ENCODE measurements around the gene STX10. TPM values are rescaled to one million over a fixed set of nuclear protein-coding genes. Genes with fewer than 3 reads are reported as not detected.

STX10 gene
- total and polyA plus RNA-seq, 9 of the 15 experiments (the other 6 are each of a cell fraction or from before 2014, with no cell fraction given): 0.51 to 66.3 (median 31.0) TPM

DNA sequence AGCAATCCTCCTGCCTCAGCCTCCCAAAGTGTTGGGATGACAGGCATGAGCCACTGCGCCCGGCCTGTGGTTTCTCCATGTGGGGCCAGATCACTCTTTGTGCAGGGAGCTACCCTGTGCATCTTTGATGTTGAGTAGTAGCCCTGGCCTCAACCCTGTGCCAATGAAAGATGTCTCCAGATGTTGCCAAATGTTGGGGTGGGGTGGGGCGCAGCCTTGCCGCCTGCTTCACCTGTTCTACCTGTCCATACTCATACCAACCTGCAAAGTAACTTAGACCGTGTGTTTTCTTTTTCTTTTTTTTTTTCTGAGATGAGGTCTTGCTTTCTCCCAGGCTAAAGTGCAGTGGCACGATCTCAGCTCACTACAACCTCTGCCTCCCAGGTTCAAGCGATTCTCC is 21.0 kb upstream of the STX10 start:
- no peaks in the 10 kb centered on the region for H3K9me1 ChIP-seq (ENCODE audit: control insufficient read depth, insufficient read depth, low read length)
- in situ Hi-C loops (cut with MboI) (no loop called here), intact Hi-C loops (cut with micrococcal nuclease) (no loop called here)
- BruUV-seq (replicated peaks): no TSS peak
- FAIRE-seq: no peak
- TF ChIP-seq RFX7 (CRISPR knock-in tag; IDR thresholded peaks at IDR 0.05) (no peak), BRF1 (IDR thresholded peaks at IDR 0.05; ENCODE audit: borderline replicate concordance, extremely low read depth, insufficient read length) (no peak), IRF2 (CRISPR knock-in tag; IDR thresholded peaks at IDR 0.05) (no peak), MAFK (IDR thresholded peaks at IDR 0.05; ENCODE audit: low read length) (no peak), ZNF77 (CRISPR knock-in tag; IDR thresholded peaks at IDR 0.05) (no peak), TCF7 (IDR thresholded peaks at IDR 0.05; ENCODE audit: borderline replicate concordance) (no peak), ADNP (tag; IDR thresholded peaks at IDR 0.05) (no peak), CCNT2 (IDR thresholded peaks at IDR 0.05; ENCODE audit: borderline replicate concordance, extremely low read depth, insufficient read length, low read depth, low read length) (no peak), ZC3H11A (IDR thresholded peaks at IDR 0.05; ENCODE audit: low read depth, low read length) (no peak), WHSC1 (IDR thresholded peaks at IDR 0.05; ENCODE audit: low read length) (no peak), SETDB1 (IDR thresholded peaks at IDR 0.05; ENCODE audit: low read length) (no peak), NR2C1 (IDR thresholded peaks at IDR 0.05) (no peak), NR2C1 (tag; IDR thresholded peaks at IDR 0.05) (no peak), THRAP3 (IDR thresholded peaks at IDR 0.05; ENCODE audit: borderline replicate concordance) (no peak), RCOR1 (IDR thresholded peaks at IDR 0.05; ENCODE audit: borderline replicate concordance in 1 of 2, low read depth in 2 of 2, low read length in 2 of 2) (no peak), ZFPM2 (CRISPR knock-in tag; IDR thresholded peaks at IDR 0.05) (no peak), SRSF7 (optimal IDR thresholded peaks at IDR 0.05; ENCODE audit: low read depth, low read length) (no peak)
- TF ChIP-seq, protein P1, sequence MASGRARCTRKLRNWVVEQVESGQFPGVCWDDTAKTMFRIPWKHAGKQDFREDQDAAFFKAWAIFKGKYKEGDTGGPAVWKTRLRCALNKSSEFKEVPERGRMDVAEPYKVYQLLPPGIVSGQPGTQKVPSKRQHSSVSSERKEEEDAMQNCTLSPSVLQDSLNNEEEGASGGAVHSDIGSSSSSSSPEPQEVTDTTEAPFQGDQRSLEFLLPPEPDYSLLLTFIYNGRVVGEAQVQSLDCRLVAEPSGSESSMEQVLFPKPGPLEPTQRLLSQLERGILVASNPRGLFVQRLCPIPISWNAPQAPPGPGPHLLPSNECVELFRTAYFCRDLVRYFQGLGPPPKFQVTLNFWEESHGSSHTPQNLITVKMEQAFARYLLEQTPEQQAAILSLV (tag; IDR thresholded peaks at IDR 0.05): no peak
- TF ChIP-seq, protein P2, sequence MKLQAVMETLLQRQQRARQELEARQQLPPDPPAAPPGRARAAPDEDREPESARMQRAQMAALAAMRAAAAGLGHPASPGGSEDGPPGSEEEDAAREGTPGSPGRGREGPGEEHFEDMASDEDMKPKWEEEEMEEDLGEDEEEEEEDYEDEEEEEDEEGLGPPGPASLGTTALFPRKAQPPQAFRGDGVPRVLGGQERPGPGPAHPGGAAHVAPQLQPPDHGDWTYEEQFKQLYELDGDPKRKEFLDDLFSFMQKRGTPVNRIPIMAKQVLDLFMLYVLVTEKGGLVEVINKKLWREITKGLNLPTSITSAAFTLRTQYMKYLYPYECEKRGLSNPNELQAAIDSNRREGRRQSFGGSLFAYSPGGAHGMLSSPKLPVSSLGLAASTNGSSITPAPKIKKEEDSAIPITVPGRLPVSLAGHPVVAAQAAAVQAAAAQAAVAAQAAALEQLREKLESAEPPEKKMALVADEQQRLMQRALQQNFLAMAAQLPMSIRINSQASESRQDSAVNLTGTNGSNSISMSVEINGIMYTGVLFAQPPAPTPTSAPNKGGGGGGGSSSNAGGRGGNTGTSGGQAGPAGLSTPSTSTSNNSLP (IDR thresholded peaks at IDR 0.05; ENCODE audit: borderline replicate concordance, low read depth, low read length): no peak
- TF ChIP-seq, protein P3, sequence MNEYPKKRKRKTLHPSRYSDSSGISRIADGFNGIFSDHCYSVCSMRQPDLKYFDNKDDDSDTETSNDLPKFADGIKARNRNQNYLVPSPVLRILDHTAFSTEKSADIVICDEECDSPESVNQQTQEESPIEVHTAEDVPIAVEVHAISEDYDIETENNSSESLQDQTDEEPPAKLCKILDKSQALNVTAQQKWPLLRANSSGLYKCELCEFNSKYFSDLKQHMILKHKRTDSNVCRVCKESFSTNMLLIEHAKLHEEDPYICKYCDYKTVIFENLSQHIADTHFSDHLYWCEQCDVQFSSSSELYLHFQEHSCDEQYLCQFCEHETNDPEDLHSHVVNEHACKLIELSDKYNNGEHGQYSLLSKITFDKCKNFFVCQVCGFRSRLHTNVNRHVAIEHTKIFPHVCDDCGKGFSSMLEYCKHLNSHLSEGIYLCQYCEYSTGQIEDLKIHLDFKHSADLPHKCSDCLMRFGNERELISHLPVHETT (CRISPR knock-in tag; conservative IDR thresholded peaks at IDR 0.05 in 1 of 2, IDR thresholded peaks at IDR 0.05 in 1 of 2): no peak
- POLR2A ChIA-PET: interaction anchor here (0.6 to 2.3 kb wide), 3 partner anchors 16 to 1312 kb away, joined by 3 to 19 read pairs (median 9); no protein-coding TSS in a partner anchor
- no peaks in the 10 kb centered on the region for H3K79me2 ChIP-seq (ENCODE audit: control insufficient read depth, insufficient read depth, low read length)
- no peak overlapping the region for H2AFZ ChIP-seq (ENCODE audit: low read depth, low read length)
- H4K20me1 ChIP-seq (replicated peaks; ENCODE audit: control insufficient read depth, insufficient read depth, low read length): no peaks in the 10 kb centered on the region
- H3K4me1 ChIP-seq (replicated peaks in 1 of 2; ENCODE audit: control insufficient read depth in 2 of 2, insufficient read depth in 2 of 2, low read length in 2 of 2): peaks cover 17 to 41% of the 10 kb centered on the region in 2 experiments
- ATAC-seq: no peak
- no peak for DNase-seq (ENCODE audit: extremely low read depth in 1 of 4, low spot score in 3 of 4)
- no peaks in the 10 kb centered on the region for H3K9me3 ChIP-seq (replicated peaks; ENCODE audit: control insufficient read depth, insufficient read depth, low read depth, low read length)
- H3K27ac ChIP-seq (ENCODE audit: extremely low read depth, low read depth, low read length): no peak overlapping the region
- H3K4me3 ChIP-seq: no peak overlapping the region
- no peaks in the 10 kb centered on the region for H3K36me3 ChIP-seq (ENCODE audit: control insufficient read depth, insufficient read depth, low read length)
- WGBS (ENCODE audit: insufficient coverage, low coverage, missing lambda C conversion rate): 85% methylated on average over 5 of the region's 7 CpGs
- CTCF ChIA-PET (ENCODE audit: low intra/inter-chr PET ratio): no interaction called here
- H3K9ac ChIP-seq (ENCODE audit: insufficient read depth in 1 of 2, low read depth in 2 of 2, low read length in 2 of 2): 0 out of 4 replicates have a peak overlapping the region, but pooled peaks of 1 of the 2 experiments have one; percentile 9
- H3K27me3 ChIP-seq (ENCODE audit: control insufficient read depth in 2 of 2, insufficient read depth in 2 of 2, low read length in 2 of 2): no peaks in the 10 kb centered on the region
- no peak overlapping the region for H3K4me2 ChIP-seq (ENCODE audit: insufficient read depth, low read length)

Data from K562 (cell line).